Airway epithelial cell (primary cell): ENCODE data around the gene TAOK3. TPM values are rescaled to one million over a fixed set of nuclear protein-coding genes. Genes with fewer than 3 reads are reported as not detected.

Source experiments
- total RNA-seq: library from RNA; depleted of rRNA; stranded (reverse); fragments of >200 nt; gene quantifications from 2 replicates; pipeline ENCODE4 v1.2.3, GENCODE V29; 2015

The TAOK3 gene
- total RNA-seq = 10.3 and 11.4 TPM in 2 replicates

DNA sequence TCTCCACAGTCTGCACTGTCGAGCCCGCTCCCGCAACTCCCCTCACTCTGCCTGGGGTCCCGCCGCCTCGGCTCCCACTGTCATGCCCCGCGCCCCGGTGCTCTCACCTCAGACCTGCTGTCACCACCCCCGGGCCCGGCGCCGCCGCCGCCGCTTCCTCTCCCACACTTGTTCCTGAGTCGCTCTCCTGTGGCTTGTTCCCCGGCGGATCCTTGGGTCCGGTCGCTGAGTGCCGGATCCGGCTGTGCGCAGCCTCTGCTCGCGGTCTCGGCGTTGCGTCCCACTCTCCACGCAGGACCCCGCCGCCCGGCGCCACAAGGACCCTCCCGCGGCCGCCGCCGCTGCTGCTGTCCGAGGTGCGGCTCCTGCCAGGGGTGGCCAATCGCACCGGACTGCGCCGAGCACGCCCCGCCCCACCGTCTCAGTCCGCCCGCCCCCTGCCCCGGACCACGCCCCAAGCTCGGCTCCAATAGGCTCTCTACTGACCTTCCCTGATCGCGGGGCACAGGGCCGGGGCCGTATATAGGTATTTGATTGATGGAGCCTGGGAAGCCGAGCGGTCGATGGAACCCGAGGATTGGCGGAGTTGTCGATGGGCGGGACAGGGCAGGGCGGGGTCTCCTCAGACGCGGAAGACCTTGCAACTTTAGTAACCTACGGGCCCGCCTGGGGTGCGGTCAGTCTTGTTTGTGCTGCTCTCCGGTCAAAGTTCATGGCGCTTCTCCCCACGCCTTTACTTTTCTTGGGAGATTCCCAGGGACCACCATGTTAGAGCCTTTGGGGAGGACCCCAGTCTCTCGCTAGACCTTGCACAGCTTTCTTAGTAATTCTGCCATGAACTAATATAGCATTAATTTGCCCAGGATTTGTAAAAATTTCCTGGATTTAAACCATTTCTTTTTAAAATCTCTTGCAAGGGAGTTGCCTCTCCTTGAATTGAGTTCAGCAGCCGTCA lies at the start of gene TAOK3:
Gene TAOK3 (minus strand): TSS at position 367 of the 955 bp plus-strand sequence. CDS start 117,340 bp downstream, outside the sequence.

DNA sequence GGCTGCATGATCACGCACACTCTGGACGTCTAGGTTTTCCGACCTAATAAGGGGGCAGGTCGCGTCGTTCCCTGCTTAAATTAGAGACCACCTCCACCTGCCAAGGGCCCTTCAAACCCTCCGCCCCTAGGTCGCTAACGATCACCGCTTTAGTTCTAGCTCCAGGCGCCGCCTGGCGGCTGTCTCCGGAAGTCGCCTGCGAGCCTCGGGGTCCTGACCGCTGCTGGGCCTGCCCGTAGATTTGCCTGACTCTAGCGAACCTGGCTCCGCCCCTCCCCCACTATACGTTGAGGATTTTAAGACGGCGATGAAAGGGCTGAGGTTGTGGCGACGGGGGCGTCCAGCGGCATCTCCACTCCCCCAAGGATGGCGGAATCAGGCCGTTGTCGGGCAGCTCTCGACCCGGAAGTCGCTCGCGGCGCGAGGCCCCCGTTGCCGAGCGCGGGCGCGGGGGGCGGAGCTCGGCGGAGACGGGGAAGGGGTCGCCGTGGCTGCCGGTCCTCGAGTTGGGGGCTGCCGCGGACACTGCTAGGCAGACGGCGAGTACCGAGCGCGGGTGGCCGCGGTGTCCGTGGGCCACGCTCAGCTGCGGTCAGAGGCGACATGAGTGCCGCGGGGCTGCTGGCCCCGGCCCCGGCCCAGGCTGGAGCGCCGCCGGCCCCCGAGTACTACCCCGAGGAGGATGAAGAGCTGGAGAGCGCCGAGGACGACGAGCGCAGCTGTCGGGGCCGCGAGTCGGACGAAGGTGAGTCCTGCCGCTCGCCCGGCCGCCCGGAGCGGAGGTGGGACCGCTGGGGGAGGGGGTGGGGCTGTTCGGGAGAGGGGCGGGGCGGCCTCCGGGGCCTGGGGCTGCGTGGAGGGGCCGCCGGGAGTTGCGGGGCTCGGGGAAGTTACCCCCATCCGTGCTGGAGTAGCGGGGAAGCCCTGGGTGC lies 3.6 kb upstream of the TAOK3 start, which contains the start of gene SUDS3:
Gene SUDS3 (plus strand): TSS at position 467 of the 932 bp plus-strand sequence. CDS start 137 bp downstream, at position 604.

DNA sequence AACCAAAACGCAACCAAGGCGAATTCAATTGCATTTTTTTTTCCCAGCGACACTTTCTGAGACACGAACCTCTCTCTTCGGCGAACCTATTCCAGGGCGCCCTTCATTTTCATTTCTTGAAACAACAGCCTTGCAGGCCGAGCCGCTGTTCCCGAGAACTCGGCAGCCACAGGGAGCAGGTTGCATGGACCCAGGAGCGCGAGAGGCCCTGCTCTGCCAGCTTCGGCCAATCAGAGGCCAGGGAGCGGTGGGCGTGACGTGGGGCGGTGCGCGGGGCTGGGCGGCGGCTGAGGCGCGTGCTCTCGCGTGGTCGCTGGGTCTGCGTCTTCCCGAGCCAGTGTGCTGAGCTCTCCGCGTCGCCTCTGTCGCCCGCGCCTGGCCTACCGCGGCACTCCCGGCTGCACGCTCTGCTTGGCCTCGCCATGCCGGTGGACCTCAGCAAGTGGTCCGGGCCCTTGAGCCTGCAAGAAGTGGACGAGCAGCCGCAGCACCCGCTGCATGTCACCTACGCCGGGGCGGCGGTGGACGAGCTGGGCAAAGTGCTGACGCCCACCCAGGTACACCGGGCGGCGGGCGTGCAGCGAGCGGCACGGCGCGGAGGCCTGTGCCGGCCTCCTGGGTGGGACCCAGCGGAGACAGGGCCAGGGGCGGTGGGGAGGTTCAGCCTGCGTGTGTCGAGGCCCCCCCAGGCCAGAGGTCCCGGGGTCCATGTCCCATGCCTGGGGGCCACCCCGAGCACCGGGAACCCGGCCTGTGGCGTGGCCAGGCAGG lies 236.7 kb downstream of the TAOK3 start, which contains the start of gene PEBP1:
Gene PEBP1 (plus strand): TSS at position 337 of the 771 bp plus-strand sequence. CDS start 86 bp downstream, at position 423.

GRCh38 chr12:118103601-118104382 lies 268.9 kb downstream of the TAOK3 start, which contains the start of gene VSIG10:
VSIG10 (minus strand) TSS chr12:118104011; CDS start chr12:118103671, 340 bp downstream.

Other genes with a start within 250 kb of the TAOK3 start
- 297 and 327 TPM in 2 replicates for gene PEBP1, start 236.8 kb downstream of the TAOK3 start, total RNA-seq
- gene SUDS3, start 3.6 kb upstream of the TAOK3 start, total RNA-seq = 30.5 and 49.1 TPM in 2 replicates